Measurements from ENCODE around the gene RBFOX1.

GRCh38 chr16:7675628-7676027, 343.0 kb downstream of the RBFOX1 start:
- TF ChIP-seq CTCF (IDR thresholded peaks at IDR 0.05) (no peak), POLR2A (IDR thresholded peaks at IDR 0.05) (no peak), POLR2AphosphoS5 (IDR thresholded peaks at IDR 0.05) (no peak)
